ENCODE data around the gene JADE3.

The JADE3 gene

DNA sequence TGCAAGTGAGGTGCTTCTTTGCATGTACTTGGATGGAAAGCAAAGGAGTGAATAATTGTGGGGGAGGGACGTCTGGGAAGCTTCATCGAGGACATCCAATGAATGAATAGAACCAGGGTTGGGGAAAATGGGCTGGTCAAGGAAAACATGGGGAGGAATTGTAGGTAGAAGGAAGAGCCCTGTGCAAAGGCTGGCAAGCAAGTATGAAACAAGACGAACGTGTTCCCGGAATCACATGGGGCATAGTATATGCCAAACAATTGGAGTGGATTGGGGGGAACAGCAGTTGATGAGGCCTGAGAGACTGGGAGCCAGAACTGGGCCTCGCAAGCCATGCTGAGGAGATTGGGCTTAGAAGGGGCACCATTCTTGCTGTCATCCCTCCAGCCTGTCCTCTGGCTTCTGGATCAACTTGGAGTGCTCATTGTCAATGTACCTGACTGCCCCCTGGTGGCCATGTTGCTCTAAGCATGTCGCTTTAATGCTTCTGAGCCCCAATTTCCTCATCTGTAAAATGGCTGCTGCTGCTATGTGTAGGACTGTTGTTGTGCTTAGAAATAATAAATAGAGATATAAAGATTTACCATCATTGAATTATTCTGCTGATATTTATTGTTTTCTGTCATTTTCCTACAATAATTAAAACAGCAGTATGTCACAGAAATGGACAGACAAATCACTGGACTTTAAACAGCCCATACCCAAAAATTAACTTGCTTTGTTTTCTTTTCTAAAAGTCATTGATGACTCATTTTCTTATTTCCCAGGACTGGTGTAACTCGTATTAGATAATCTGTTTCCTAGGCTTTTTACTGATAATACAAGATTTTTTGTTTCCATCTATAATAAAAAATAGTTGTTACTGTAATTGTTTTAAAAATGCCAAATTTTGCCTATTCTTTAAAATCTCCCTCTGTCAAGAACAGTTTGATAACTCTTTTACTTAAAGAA lies 66.4 kb downstream of the JADE3 start:
- ChIA-PET POLR2A (ENCODE audit: low non-redundant PET) (no interaction called here), CTCF (interaction anchor here (1.0 kb wide), 1 partner anchor 75 kb away, joined by 3 read pairs; no protein-coding TSS in a partner anchor)
- H3K27ac ChIP-seq, result peak overlapping the region; percentile 60
- DNase-seq (ENCODE audit: low spot score), result peak; percentile 11
- TF ChIP-seq, protein P1, sequence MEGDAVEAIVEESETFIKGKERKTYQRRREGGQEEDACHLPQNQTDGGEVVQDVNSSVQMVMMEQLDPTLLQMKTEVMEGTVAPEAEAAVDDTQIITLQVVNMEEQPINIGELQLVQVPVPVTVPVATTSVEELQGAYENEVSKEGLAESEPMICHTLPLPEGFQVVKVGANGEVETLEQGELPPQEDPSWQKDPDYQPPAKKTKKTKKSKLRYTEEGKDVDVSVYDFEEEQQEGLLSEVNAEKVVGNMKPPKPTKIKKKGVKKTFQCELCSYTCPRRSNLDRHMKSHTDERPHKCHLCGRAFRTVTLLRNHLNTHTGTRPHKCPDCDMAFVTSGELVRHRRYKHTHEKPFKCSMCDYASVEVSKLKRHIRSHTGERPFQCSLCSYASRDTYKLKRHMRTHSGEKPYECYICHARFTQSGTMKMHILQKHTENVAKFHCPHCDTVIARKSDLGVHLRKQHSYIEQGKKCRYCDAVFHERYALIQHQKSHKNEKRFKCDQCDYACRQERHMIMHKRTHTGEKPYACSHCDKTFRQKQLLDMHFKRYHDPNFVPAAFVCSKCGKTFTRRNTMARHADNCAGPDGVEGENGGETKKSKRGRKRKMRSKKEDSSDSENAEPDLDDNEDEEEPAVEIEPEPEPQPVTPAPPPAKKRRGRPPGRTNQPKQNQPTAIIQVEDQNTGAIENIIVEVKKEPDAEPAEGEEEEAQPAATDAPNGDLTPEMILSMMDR (conservative IDR thresholded peaks at IDR 0.05; ENCODE audit: low read depth), result peak; percentile 29; the same call in 1 of the 2 replicates

DNA sequence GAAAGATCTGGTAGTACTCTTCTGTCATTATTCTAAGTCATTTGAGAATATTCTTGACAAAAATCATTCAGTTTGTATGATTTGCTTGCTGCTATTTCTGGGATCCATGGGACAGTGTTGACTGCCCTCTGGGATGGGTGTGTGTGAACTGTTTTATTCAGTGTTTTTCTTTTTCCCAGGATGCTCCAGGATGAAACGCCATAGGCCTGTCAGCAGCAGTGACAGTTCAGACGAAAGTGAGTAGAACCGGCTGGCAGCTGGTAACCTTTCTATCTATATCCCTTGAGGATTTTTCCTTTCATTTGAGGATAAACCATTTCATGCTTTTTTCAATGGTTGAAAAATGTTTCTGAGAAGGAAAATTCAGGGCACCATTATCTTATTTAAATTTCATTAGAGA lies 72.5 kb downstream of the JADE3 start:
- TF ChIP-seq, protein P1 (conservative IDR thresholded peaks at IDR 0.05; ENCODE audit: low read depth), result no peak
- H3K27ac ChIP-seq, result no peak overlapping the region
- DNase-seq (ENCODE audit: low spot score), result no peak
- CTCF ChIA-PET, result no interaction called here
- POLR2A ChIA-PET (ENCODE audit: low non-redundant PET), result no interaction called here

DNA sequence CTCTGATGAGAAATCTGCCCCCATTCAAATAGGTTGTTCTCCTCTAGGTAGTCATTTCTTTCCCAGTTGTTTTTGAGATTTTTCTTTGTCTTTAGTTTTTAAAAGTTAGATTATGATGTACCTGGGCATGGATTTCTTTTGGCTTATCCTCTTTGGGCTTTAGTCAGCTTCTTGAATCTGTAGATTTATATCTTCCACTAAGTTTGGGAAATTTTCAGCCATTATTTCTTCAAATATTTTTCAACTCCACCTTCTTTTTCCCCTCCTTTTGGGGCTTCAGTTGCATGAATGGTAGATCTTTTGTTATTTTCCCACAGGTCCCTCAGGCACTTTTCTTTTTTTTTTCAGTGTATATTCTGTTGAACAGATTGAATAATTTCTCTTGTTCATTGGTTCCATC lies 77.3 kb downstream of the JADE3 start:
- POLR2A ChIA-PET (ENCODE audit: low non-redundant PET), result no interaction called here
- H3K27ac ChIP-seq, result no peak overlapping the region
- TF ChIP-seq, protein P1 (conservative IDR thresholded peaks at IDR 0.05; ENCODE audit: low read depth), result no peak
- DNase-seq (ENCODE audit: low spot score), result no peak
- CTCF ChIA-PET, result interaction anchor here (0.8 kb wide), 1 partner anchor 237 kb away, joined by 3 read pairs; no protein-coding TSS in a partner anchor

DNA sequence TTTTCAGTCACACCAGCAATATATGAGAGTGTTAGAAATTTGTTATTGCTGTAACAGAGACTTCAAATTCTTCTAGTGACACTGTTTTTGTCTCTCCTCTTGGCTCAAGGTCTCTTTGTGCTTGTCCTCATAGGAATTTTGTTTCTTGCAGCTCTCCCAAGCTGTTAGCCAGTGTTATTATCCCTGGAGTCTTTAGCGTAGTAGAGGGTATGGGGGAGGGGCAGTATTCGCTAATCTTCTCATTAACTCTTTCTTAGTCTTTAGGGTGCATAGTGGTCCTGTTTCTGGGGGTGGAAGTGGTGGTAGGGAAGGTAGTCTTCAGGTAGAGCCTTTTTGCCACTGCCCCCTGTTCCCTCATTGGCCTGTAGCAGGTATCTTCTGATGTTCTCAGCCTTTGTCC lies 79.4 kb downstream of the JADE3 start:
- H3K27ac ChIP-seq, result no peak overlapping the region
- TF ChIP-seq, protein P1 (conservative IDR thresholded peaks at IDR 0.05; ENCODE audit: low read depth), result no peak
- ChIA-PET POLR2A (ENCODE audit: low non-redundant PET) (no interaction called here), CTCF (no interaction called here)
- DNase-seq (ENCODE audit: low spot score), result no peak

- H3K27ac ChIP-seq, result no peak overlapping the region
- ChIA-PET CTCF (no interaction called here), POLR2A (ENCODE audit: low non-redundant PET) (no interaction called here)
- DNase-seq (ENCODE audit: low spot score), result no peak
- TF ChIP-seq, protein P1 (conservative IDR thresholded peaks at IDR 0.05; ENCODE audit: low read depth), result no peak
Observed at GRCh38 chrX:46992070-46992469, 79.8 kb downstream of the JADE3 start.

GRCh38 chrX:46994096-46994495 lies 81.9 kb downstream of the JADE3 start:
- H3K27ac ChIP-seq, result no peak overlapping the region
- TF ChIP-seq, protein P1 (conservative IDR thresholded peaks at IDR 0.05; ENCODE audit: low read depth), result no peak
- CTCF ChIA-PET, result interaction anchor here (1.3 kb wide), 1 partner anchor 90 kb away, joined by 4 read pairs; no protein-coding TSS in a partner anchor
- POLR2A ChIA-PET (ENCODE audit: low non-redundant PET), result no interaction called here
- DNase-seq (ENCODE audit: low spot score), result no peak
